Ishikawa (cell line): ENCODE results near the gene DGKQ.

Source experiments
- EGR1 ChIP-seq: IDR thresholded peaks from 2 replicates; pipeline ENCODE4 v1.6.1; 2012
- TAF1 ChIP-seq: IDR thresholded peaks from 2 replicates; pipeline ENCODE4 v1.6.1; 2012; ENCODE audit warnings: low read depth, mild to moderate bottlenecking
- TCF12 ChIP-seq: IDR thresholded peaks from 2 replicates; pipeline ENCODE4 v1.6.1; 2012; ENCODE audit warnings: low read depth
- TF ChIP-seq, protein P1 (sequence below): IDR thresholded peaks from 2 replicates; pipeline ENCODE4 v1.6.1; 2012; ENCODE audit warnings: low read depth, mild to moderate bottlenecking

DNA sequence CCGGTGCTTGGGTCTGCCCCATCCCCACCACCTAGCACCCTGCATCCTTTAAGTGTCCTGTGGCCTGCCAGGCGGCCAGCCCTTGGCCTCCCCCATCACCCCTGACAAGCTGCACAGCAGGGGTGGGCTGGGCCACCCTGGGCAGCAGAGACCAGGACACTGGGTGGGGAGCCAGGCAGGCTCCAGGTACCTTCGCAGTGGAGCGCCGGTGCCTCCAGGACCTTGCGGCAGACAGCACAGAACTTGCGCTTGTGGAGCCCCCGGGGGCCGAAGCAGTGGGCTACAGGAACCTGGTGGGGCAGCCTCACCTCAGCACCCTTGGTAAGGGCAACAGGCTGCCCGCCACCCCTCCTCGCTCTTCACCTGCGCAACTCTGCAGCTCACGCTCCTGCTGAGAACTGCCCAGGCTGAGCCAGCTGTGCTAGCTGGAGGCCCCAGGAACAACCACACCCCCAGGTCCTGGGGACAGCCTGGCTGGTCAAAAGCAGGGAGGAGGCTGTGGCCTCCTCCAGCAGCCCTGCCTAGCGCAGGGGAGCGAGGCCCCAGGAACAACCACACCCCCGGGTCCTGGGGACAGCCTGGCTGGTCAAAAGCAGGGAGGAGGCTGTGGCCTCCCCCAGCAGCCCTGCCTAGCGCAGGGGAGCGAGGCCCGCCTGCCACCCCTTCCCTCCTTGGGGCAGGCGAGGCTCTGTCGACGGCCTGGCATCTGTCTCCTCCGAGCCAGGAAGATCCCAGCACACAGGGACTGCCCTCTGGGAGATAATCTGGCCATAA lies 4.6 kb downstream of the DGKQ start:
- TF ChIP-seq TAF1 (no peak), TCF12 (no peak), EGR1 (no peak)
- TF ChIP-seq, protein P1, sequence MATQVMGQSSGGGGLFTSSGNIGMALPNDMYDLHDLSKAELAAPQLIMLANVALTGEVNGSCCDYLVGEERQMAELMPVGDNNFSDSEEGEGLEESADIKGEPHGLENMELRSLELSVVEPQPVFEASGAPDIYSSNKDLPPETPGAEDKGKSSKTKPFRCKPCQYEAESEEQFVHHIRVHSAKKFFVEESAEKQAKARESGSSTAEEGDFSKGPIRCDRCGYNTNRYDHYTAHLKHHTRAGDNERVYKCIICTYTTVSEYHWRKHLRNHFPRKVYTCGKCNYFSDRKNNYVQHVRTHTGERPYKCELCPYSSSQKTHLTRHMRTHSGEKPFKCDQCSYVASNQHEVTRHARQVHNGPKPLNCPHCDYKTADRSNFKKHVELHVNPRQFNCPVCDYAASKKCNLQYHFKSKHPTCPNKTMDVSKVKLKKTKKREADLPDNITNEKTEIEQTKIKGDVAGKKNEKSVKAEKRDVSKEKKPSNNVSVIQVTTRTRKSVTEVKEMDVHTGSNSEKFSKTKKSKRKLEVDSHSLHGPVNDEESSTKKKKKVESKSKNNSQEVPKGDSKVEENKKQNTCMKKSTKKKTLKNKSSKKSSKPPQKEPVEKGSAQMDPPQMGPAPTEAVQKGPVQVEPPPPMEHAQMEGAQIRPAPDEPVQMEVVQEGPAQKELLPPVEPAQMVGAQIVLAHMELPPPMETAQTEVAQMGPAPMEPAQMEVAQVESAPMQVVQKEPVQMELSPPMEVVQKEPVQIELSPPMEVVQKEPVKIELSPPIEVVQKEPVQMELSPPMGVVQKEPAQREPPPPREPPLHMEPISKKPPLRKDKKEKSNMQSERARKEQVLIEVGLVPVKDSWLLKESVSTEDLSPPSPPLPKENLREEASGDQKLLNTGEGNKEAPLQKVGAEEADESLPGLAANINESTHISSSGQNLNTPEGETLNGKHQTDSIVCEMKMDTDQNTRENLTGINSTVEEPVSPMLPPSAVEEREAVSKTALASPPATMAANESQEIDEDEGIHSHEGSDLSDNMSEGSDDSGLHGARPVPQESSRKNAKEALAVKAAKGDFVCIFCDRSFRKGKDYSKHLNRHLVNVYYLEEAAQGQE, result no peak
